Dedifferentiated amniotic fluid mesenchymal stem cell (primary cell): ENCODE results near the gene CACNA2D1.
"Not testable (repeated sequence)": the region's sequence is repeated elsewhere in the genome, so short reads cannot be mapped to it uniquely, and the experiment has no call there.

ENCODE experiments used
- DNase-seq: peaks from one replicate; pipeline ENCODE4 v3.0.0-alpha.2; 2016; ENCODE audit errors: extremely low spot score

CACNA2D1 gene

DNA sequence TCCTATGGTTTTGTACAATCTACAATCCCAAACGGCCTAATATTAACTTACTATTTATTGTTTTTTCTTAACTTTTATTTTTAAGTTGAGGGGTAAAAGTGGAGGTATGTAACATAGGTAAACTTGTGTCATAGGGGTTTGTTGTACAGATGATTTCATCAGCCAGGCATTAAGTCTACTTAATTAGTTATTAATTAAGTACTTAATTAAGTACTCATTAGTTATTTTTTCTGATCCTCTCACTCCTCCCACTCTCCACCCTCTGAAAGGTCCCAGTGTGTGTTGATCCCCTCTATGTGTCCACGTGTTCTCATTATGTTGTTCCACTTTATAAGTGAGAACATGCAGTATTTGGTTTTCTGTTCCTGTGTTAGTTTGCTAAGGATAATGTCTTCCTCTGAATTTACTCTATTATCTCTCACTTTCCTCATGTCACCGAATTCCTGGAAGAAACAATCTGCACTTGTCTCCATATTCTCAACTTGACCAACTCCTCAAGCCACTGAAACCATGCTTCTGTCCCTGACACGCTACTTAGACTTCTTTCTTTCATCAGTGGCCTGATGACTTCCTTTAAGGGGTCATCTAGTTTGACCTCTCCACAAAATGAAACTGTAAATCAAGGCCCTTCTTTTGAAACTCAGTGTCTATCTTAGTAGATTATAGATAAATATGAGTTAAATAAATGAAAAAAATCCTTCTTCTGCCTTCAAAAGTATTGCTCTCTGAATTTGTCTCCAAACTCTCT, 9.1 kb downstream of the CACNA2D1 start:
- DNase-seq = no peak

DNA sequence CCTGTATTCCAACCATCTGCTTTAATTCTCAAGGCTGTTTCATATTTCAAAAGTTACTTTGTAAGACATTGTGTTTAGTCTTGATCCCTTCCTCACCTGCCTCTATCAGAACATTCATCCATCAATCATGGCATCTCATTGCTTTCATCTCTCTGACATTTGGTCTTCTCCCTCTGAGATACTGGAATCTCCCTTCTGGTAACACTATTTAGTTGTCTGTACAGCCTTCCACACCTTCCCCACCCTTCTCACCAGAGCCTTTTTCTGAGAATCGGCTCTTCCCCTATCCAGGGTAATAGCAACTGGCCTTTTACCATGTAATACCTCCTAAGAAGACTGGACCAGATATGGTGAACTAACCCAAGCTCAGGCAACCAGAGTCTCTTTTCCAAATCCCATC, 10.1 kb downstream of the CACNA2D1 start:
- DNase-seq = no peak

DNA sequence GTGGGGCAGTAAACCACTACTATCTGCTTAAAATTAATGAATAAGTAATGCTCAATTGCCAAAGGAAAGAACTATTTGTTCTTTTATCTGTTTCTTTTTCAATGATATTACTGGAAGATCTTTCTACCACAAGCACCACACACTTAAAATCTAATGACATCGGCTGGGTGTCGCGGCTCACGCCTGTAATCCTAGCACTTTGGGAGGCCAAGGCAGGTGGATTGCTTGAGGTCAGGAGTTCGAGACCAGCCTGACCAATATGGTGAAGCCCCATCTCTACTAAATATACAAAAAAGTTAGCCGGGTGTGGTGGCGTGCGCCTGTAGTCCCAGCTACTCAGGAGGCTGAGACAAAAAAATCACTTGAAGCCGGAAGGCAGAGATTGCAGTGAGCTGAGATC, 10.8 kb downstream of the CACNA2D1 start:
- not testable (repeated sequence) for DNase-seq

GRCh38 chr7:82430500-82431465, 12.8 kb downstream of the CACNA2D1 start:
- DNase-seq = no peak

DNA sequence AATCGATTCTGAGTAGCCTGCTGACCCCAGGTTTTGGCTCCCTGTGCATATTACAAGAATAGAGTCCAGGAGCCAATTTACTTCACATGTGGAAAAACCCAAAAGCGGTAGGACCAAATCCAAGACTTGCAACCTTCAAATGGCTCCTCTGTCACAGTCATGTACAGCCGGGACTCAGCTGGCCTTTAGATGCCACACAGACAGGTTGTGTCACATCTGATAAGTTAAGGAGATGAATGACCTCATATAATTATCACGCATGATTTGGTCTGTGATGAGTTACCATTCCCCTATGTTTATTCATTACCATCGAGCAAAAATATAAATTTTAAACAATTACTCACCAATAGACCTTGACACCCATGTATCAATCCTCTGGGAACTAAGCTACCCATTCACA, 14.2 kb downstream of the CACNA2D1 start:
- DNase-seq = no peak

GRCh38 chr7:82428186-82428961, 15.2 kb downstream of the CACNA2D1 start:
- DNase-seq = peak; percentile 59

DNA sequence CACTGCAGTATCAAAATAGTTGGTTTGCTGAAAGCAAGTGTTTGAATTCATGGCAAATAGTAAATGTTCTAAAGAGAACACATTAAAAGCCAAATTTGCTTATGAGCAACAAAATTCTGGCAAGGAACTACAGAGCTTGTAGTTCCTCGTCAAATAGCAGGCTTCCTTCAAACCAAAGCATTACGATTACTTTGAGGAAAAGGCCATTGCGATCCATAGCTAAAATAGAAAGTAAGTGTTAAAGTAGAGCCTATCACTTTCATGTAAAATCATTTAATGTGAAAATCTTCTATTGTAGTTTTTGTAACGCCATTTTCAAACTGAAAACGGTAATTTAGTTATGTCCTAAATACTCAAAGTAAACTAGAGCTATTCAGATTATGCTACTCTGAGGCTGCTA, 20.1 kb downstream of the CACNA2D1 start:
- DNase-seq = no peak

DNA sequence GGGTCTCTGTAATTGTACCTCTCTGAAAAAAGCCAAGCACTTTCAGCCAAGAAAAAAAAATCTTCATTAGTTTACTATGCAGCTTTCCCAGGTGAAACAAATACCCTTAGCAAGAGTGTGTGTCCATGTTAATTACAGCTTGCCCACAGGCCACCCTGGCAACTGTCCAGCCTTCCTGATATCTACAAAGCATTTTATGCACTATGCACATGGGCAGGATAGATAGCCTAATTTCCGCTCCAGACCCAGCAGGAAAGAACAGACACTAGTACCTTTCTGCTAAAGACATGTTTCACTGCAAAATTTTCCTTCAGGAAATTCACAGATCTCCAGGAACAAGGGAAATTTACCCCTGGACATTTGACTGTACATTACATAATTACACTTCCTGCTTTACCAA, 24.4 kb downstream of the CACNA2D1 start:
- DNase-seq = no peak

- DNase-seq = no peak
Observed at GRCh38 chr7:82417898-82418297, 25.7 kb downstream of the CACNA2D1 start.

DNA sequence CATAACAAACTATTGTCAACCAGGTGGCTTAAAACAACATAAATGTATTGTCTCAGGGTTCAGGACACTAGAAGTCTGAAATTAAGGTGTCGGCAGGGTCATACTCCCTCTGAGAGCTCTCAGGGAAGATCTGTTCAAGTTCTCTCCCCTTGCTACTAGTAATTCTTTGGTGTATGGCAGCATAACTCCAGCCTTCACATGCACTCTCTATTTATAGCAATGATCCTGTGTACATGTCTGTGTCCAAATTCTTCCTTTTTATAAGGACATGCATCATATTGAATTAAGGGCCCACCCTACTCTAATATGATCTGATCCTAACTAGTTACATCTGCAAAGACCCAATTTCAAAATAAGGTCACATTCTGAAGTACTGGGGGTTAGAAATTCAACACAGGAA, 27.2 kb downstream of the CACNA2D1 start:
- no peak for DNase-seq

DNA sequence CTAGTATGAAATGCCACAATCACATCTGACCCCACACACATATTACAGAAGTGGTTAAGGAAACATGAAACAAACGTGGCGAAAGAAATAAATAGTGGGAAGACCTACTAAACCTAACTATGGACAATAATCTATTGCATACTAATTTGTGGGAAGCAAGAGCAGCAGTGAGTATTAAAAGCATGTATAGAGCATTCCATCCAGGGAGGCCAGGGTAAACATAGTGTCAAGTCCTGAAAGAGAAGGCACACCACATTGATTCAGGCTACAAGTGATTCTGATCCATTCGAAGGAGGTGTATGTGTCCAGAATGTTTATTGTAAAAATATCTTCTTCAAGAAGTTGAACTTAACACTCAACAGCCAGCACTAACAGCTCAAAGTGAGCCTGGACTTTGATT, 29.2 kb downstream of the CACNA2D1 start:
- no peak for DNase-seq

DNA sequence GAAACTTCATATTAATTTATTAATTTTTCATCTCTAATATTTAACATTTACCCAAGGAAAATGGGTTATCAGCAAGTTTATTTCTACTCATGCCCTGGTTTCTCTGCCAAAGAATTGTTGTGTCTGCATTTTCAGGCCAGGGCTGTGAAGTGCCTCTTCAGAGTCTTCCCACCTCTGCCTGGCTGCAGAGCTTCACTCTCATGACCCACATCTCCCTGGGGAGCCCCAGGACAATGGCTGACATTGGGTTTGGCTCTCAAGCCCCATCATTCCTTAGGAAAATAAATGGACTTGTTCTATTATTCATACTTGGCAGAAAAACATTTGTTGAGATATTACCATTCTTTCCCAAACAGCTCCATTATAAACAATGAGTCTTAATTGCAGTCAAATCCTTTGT, 30.3 kb downstream of the CACNA2D1 start:
- no peak for DNase-seq

GRCh38 chr7:82411732-82412131, 31.8 kb downstream of the CACNA2D1 start:
- no peak for DNase-seq

DNA sequence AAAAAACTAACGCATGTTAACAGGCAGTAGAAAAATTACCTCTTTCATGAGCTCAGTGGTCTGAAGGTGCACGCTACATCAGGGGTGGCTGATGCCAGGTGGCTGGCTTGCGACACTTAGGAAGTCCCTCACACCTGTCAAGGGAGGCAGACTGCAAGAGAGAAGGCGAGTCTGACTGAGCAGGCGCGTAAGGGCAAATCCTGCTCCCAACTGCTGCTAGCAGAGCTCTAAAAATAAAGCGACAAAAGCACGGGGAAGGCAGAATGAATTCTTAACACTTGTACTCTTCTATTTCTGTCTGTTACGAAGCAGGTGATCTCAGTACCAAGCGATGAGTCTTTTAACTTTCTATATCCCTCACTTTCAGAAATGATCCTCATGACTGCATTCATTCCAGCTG, 33.1 kb downstream of the CACNA2D1 start:
- DNase-seq = no peak

- DNase-seq = no peak
Observed at GRCh38 chr7:82406937-82407336, 36.6 kb downstream of the CACNA2D1 start.

- no peak for DNase-seq
Observed at GRCh38 chr7:82405301-82405700, 38.3 kb downstream of the CACNA2D1 start.

GRCh38 chr7:82404652-82405051, 38.9 kb downstream of the CACNA2D1 start:
- no peak for DNase-seq

DNA sequence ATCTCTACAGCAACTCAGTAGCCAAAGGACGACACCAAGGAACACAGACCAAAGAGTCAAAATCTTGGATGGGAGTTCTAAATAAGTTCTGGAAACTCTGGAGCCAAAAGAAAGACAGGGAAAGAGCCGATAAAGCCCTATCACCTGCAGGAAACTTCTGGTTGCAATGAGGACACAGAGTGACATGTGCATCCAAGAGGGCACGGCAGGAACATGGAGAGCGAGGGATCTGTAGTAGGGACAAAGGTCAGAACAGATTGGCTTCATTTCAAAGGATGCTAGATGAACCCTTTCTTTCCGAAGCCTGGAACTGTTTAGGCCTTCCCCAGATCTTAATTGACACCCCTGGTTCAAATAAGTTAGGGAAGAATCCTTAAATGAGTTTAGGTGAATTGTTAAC, 39.5 kb downstream of the CACNA2D1 start:
- DNase-seq = no peak

GRCh38 chr7:82397879-82398524, 45.6 kb downstream of the CACNA2D1 start:
- no peak for DNase-seq

- DNase-seq = no peak
Observed at GRCh38 chr7:82396343-82396742, 47.2 kb downstream of the CACNA2D1 start.

- no peak for DNase-seq
Observed at GRCh38 chr7:82395147-82395546, 48.4 kb downstream of the CACNA2D1 start.

- DNase-seq = no peak
Observed at GRCh38 chr7:82393840-82394220, 49.7 kb downstream of the CACNA2D1 start.
